Body of pancreas (tissue), 4 donors: ENCODE results near the gene FHL2. TPM values are rescaled to one million over a fixed set of nuclear protein-coding genes. Genes with fewer than 3 reads are reported as not detected.

Experiments used
- ATAC-seq: fragments of 150-250 bp; one replicate; pipeline ENCODE4 v1.9.1; 2016
- DNase-seq, 4 donors: peaks; one replicate each; pipeline ENCODE4 v3.0.0-alpha.2; 2019
- H3K27ac ChIP-seq, 4 donors: fragments of 200-600 bp; sonication (generic); 1 replicate in 3 of 4; 2 replicates in 1 of 4; pipeline versions ENCODE4 v1.5.1 to v1.6.1; 2016 to 2019; ENCODE audit warnings: mild to moderate bottlenecking in 1 of 4, mixed read lengths in 1 of 4, moderate library complexity in 1 of 4
- H3K27me3 ChIP-seq, 2 donors: fragments of 200-600 bp; sonication (generic); one replicate each; pipeline ENCODE4 v1.6.0; 2016; ENCODE audit warnings: mild to moderate bottlenecking in 1 of 2
- H3K36me3 ChIP-seq, 2 donors: fragments of 200-600 bp; sonication (generic); replicated peaks in 1 of 2; 2 replicates each; pipeline ENCODE4 v1.5.1; 2016; ENCODE audit warnings: low read depth in 2 of 2; ENCODE audit not compliant: insufficient read depth in 1 of 2
- H3K4me1 ChIP-seq: fragments of 200-600 bp; sonication (generic); one replicate; pipeline ENCODE4 v1.6.0; 2016
- H3K4me3 ChIP-seq, 2 donors: fragments of 200-600 bp; sonication (generic); 1 replicate in 1 of 2; 2 replicates in 1 of 2; pipeline ENCODE4 v1.5.1; 2016 to 2019
- H3K9me3 ChIP-seq, 3 donors: fragments of 200-600 bp; sonication (generic); 1 replicate in 2 of 3; 2 replicates in 1 of 3; pipeline ENCODE4 v1.5.1; 2016
- CTCF ChIP-seq, 7 experiments: fragments of 450-650 bp in 4 of 7; fragments of 200-600 bp in 3 of 7; sonication (generic) in 3 of 7; IDR thresholded peaks; one replicate each; pipeline ENCODE4 v1.5.1; 2016 to 2019; ENCODE audit warnings: antibody characterized with exemption in 7 of 7
- POLR2A ChIP-seq, 3 donors: fragments of 450-650 bp; IDR thresholded peaks; one replicate each; pipeline ENCODE4 v1.6.1; 2016; ENCODE audit warnings: antibody characterized with exemption in 3 of 3, mild to moderate bottlenecking in 2 of 3
- WGBS, 2 donors: methylation state at CpG; one replicate each; pipeline ENCODE4 v1.1.5; 2017; 5-methylcytosine and 5-hydroxymethylcytosine counted together
- intact Hi-C: fragments of 100-400 bp; cut with DNase I; formaldehyde crosslinking; loops from one replicate; pipeline ENCODE4 v1.15.1; 2023
- total RNA-seq, 2 donors: library from RNA; depleted of rRNA; stranded (reverse); fragments of >200 nt; gene quantifications; one replicate each; pipeline ENCODE4 v1.1.0, GENCODE V29; 2016

Gene FHL2
- total RNA-seq, 2 donors from 2014 or later, result 3.6 to 21.8 TPM

- Histone ChIP-seq H3K27ac (no peak overlapping the region), H3K36me3 (no peaks in the 10 kb centered on the region), H3K27me3 (peaks cover 0 to 13% of the 10 kb centered on the region in 2 donors), H3K4me1 (peaks cover 11% of the 10 kb centered on the region), H3K9me3 (no peaks in the 10 kb centered on the region), H3K4me3 (no peak overlapping the region)
- 56 to 58% methylated on average over 8 of the region's 8 CpGs for WGBS, 2 donors
- no peak for TF ChIP-seq POLR2A (IDR thresholded peaks at IDR 0.05)
- TF ChIP-seq CTCF (IDR thresholded peaks at IDR 0.05), result no peak
- ATAC-seq (no peak), DNase-seq (no peak)
- intact Hi-C loops, result no loop called here
Observed at GRCh38 chr2:105403241-105403782, 4.5 kb upstream of the FHL2 start.

- Histone ChIP-seq H3K27ac (no peak overlapping the region), H3K36me3 (no peaks in the 10 kb centered on the region), H3K27me3 (peaks cover 0 to 17% of the 10 kb centered on the region in 2 donors), H3K4me1 (peaks cover 12% of the 10 kb centered on the region), H3K9me3 (no peaks in the 10 kb centered on the region), H3K4me3 (no peak overlapping the region)
- TF ChIP-seq POLR2A (IDR thresholded peaks at IDR 0.05) (no peak), CTCF (IDR thresholded peaks at IDR 0.05) (no peak)
- 92 to 94% methylated on average over 2 of the region's 2 CpGs for WGBS, 2 donors
- DNase-seq (no peak), ATAC-seq (no peak)
- intact Hi-C loops, result no loop called here
Observed at GRCh38 chr2:105402809-105403208, 4.0 kb upstream of the FHL2 start.

GRCh38 chr2:105401867-105402266 lies 3.0 kb upstream of the FHL2 start:
- Histone ChIP-seq H3K4me1 (peaks cover 12% of the 10 kb centered on the region), H3K36me3 (no peaks in the 10 kb centered on the region), H3K27ac (no peak overlapping the region), H3K9me3 (no peaks in the 10 kb centered on the region), H3K27me3 (peaks cover 0 to 17% of the 10 kb centered on the region in 2 donors), H3K4me3 (no peak overlapping the region)
- DNase-seq (no peak), ATAC-seq (no peak)
- TF ChIP-seq POLR2A (IDR thresholded peaks at IDR 0.05) (no peak), CTCF (IDR thresholded peaks at IDR 0.05) (no peak)
- WGBS, 2 donors, result 74 to 75% methylated on average over 7 of the region's 7 CpGs
- intact Hi-C loops, result no loop called here

- intact Hi-C loops, result no loop called here
- no peaks in the 10 kb centered on the region for H3K36me3 ChIP-seq
- no peak overlapping the region for H3K27ac ChIP-seq
- peaks cover 12% of the 10 kb centered on the region for H3K4me1 ChIP-seq
- WGBS, 2 donors, result 88 to 92% methylated on average over 6 to 7 of the region's 7 CpGs
- H3K4me3 ChIP-seq, result no peak overlapping the region
- TF ChIP-seq CTCF (IDR thresholded peaks at IDR 0.05), result no peak
- TF ChIP-seq POLR2A (IDR thresholded peaks at IDR 0.05), result no peak
- DNase-seq, result no peak
- H3K9me3 ChIP-seq, result no peaks in the 10 kb centered on the region
- H3K27me3 ChIP-seq, result peaks cover 0 to 17% of the 10 kb centered on the region in 2 donors
- no peak for ATAC-seq
Observed at GRCh38 chr2:105400138-105400540, 1.3 kb upstream of the FHL2 start.

GRCh38 chr2:105399207-105399861 lies 483 bp upstream of the FHL2 start:
- peak overlapping the region in 1 of 4 donors; percentile 63 for H3K27ac ChIP-seq
- ATAC-seq (no peak), DNase-seq (no peak)
- WGBS, 2 donors, result 36 to 74% methylated on average over 19 to 38 of the region's 38 CpGs
- TF ChIP-seq CTCF (IDR thresholded peaks at IDR 0.05) (no peak), POLR2A (IDR thresholded peaks at IDR 0.05) (no peak)
- no peaks in the 10 kb centered on the region for H3K36me3 ChIP-seq
- H3K4me3 ChIP-seq, result no peak overlapping the region
- no peaks in the 10 kb centered on the region for H3K9me3 ChIP-seq
- peaks cover 12% of the 10 kb centered on the region for H3K4me1 ChIP-seq
- intact Hi-C loops, result no loop called here
- peaks cover 0 to 17% of the 10 kb centered on the region in 2 donors for H3K27me3 ChIP-seq
